Neuronal stem cell (in vitro differentiated cells): ENCODE data around the gene AIFM2.
A peak's percentile ranks its signal among the peaks of the same experiment; 100 is the strongest.

Experiments used
- DNase-seq: peaks from one replicate; pipeline ENCODE4 v3.0.0-alpha.2; 2013; ENCODE audit warnings: low spot score
- H2AFZ ChIP-seq: one replicate; pipeline ENCODE4 v1.6.1; 2013; ENCODE audit warnings: mild to moderate bottlenecking, low read length, inconsistent platforms
- H2AK5ac ChIP-seq: 2 replicates; pipeline ENCODE4 v1.6.1; 2013; ENCODE audit warnings: low read depth, mild to moderate bottlenecking, inconsistent platforms, low read length, moderate library complexity, mixed read lengths
- H2BK120ac ChIP-seq: 2 replicates; pipeline ENCODE4 v1.6.1; 2013; ENCODE audit warnings: low read depth, mild to moderate bottlenecking, inconsistent platforms, low read length, moderate library complexity, mixed read lengths
- H2BK12ac ChIP-seq: one replicate; pipeline ENCODE4 v1.6.1; 2013; ENCODE audit warnings: low read length, inconsistent platforms
- H2BK15ac ChIP-seq: 2 replicates; pipeline ENCODE4 v1.6.1; 2013; ENCODE audit warnings: mild to moderate bottlenecking, low read length, inconsistent platforms, mixed read lengths
- H2BK5ac ChIP-seq: one replicate; pipeline ENCODE4 v1.6.1; 2013; ENCODE audit warnings: inconsistent platforms, mild to moderate bottlenecking, low read length, moderate library complexity
- H3K14ac ChIP-seq: one replicate; pipeline ENCODE4 v1.6.1; 2013; ENCODE audit warnings: low read length, inconsistent platforms
- H3K18ac ChIP-seq: 2 replicates; pipeline ENCODE4 v1.6.1; 2013; ENCODE audit warnings: low read length, inconsistent platforms
- H3K23ac ChIP-seq: 2 replicates; pipeline ENCODE4 v1.6.1; 2013; ENCODE audit warnings: low read depth, mild to moderate bottlenecking, mixed read lengths, low read length, inconsistent platforms; ENCODE audit not compliant: poor library complexity
- H3K27ac ChIP-seq: replicated peaks from 3 replicates; pipeline ENCODE4 v1.5.1; 2013; ENCODE audit warnings: low read length, inconsistent platforms
- H3K27me3 ChIP-seq, 3 experiments: 2 replicates each; pipeline ENCODE4 v1.6.1; 2013; ENCODE audit warnings: low read length in 3 of 3, mild to moderate bottlenecking in 2 of 3, inconsistent platforms in 1 of 3, low read depth in 1 of 3, mixed read lengths in 1 of 3, moderate library complexity in 1 of 3; ENCODE audit not compliant: control insufficient read depth in 3 of 3, insufficient read depth in 3 of 3
- H3K36me3 ChIP-seq, 2 donors: replicated peaks in 1 of 2; 2 replicates each; pipeline ENCODE4 v1.6.1; 2013; ENCODE audit warnings: low read length in 2 of 2; ENCODE audit not compliant: control insufficient read depth in 2 of 2, insufficient read depth in 2 of 2
- H3K4ac ChIP-seq: 2 replicates; pipeline ENCODE4 v1.6.1; 2013; ENCODE audit warnings: inconsistent platforms, mild to moderate bottlenecking, low read length, moderate library complexity
- H3K4me1 ChIP-seq, 2 donors: 1 replicate in 1 of 2; 2 replicates in 1 of 2; pipeline ENCODE4 v1.6.1; 2013; ENCODE audit warnings: low read length in 2 of 2, low read depth in 1 of 2; ENCODE audit not compliant: control insufficient read depth in 2 of 2, insufficient read depth in 1 of 2
- H3K4me2 ChIP-seq: one replicate; pipeline ENCODE4 v1.6.1; 2013; ENCODE audit warnings: mild to moderate bottlenecking, low read length, inconsistent platforms; ENCODE audit not compliant: insufficient read depth, poor library complexity, severe bottlenecking
- H3K4me3 ChIP-seq, 2 donors: 2 replicates each; pipeline ENCODE4 v1.5.1; 2013; ENCODE audit warnings: low read length in 2 of 2, mild to moderate bottlenecking in 2 of 2, inconsistent platforms in 1 of 2, moderate library complexity in 1 of 2
- H3K79me1 ChIP-seq: one replicate; pipeline ENCODE4 v1.6.1; 2013; ENCODE audit warnings: low read depth, mild to moderate bottlenecking, inconsistent platforms, low read length, moderate library complexity
- H3K9ac ChIP-seq: one replicate; pipeline ENCODE4 v1.6.1; 2013; ENCODE audit warnings: mild to moderate bottlenecking, low read depth, low read length, inconsistent platforms; ENCODE audit not compliant: poor library complexity
- H3K9me3 ChIP-seq, 2 donors: replicated peaks in 1 of 2; 2 replicates each; pipeline versions ENCODE3 to v1.6.1; 2013; ENCODE audit warnings: low read length in 2 of 2, mild to moderate bottlenecking in 2 of 2, inconsistent platforms in 1 of 2, low read depth in 1 of 2, mixed read lengths in 1 of 2, moderate library complexity in 1 of 2; ENCODE audit not compliant: control insufficient read depth in 2 of 2, insufficient read depth in 1 of 2
- H4K8ac ChIP-seq: one replicate; pipeline ENCODE4 v1.6.1; 2013; ENCODE audit warnings: low read depth, mild to moderate bottlenecking, inconsistent platforms, low read length, moderate library complexity
- H4K91ac ChIP-seq: one replicate; pipeline ENCODE4 v1.6.1; 2013; ENCODE audit warnings: low read length, low read depth, mild to moderate bottlenecking, inconsistent platforms; ENCODE audit not compliant: poor library complexity
- WGBS, 2 donors: extraction: QIAGEN DNeasy Blood & Tissue Kit; methylation state at CpG; one replicate each; pipeline ENCODE4 v1.1.7; 2013; ENCODE audit warnings: missing lambda C conversion rate in 2 of 2, mixed read lengths in 1 of 2; ENCODE audit not compliant: insufficient read length in 2 of 2, insufficient replicate concordance in 1 of 2; ENCODE audit errors: extremely low coverage in 2 of 2; 5-methylcytosine and 5-hydroxymethylcytosine counted together

AIFM2 gene

GRCh38 chr10:70115948-70116682 is 16.5 kb downstream of the AIFM2 start:
- Histone ChIP-seq H2AFZ (no peak overlapping the region), H3K4ac (no peak overlapping the region), H2BK12ac (no peak overlapping the region), H3K9ac (no peak overlapping the region), H4K8ac (no peak overlapping the region), H2BK120ac (no peak overlapping the region), H3K4me1 (no peaks in the 10 kb centered on the region), H3K27me3 (no peaks in the 10 kb centered on the region), H3K18ac (peak overlapping the region; percentile 7), H3K36me3 (peaks cover 8 to 28% of the 10 kb centered on the region in 2 donors), H3K79me1 (no peaks in the 10 kb centered on the region), H3K4me2 (no peak overlapping the region), H3K27ac (no peak overlapping the region), H2BK5ac (no peak overlapping the region), H3K9me3 (no peaks in the 10 kb centered on the region), H2BK15ac (peak overlapping the region; percentile 52), H3K4me3 (no peak overlapping the region), H3K14ac (no peak overlapping the region), H2AK5ac (peak overlapping the region; percentile 83), H4K91ac (no peak overlapping the region), H3K23ac (no peak overlapping the region)
- WGBS, 2 donors, result no CpG with 5 or more reads among the region's 12 CpGs
- peak; percentile 57 for DNase-seq

DNA sequence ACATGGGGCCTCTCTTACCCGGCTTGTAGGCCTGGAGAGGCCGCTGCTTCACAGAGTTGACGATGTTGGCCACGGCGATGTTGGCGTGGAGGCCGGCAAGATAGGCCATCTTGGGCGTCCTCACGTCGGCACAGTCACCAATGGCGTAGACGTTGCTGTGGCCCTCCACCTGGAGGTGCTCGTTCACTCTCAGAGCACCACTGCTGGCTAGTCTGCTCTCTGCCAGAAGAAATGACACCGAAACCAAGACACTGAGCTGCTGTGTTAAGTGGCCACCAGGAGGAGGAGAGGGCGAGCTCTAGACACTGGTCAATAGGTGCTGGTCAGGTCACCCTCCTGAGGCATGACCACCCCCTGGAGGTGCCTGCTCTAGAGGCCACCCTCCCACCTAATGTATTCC is 17.7 kb downstream of the AIFM2 start:
- no peaks in the 10 kb centered on the region for H3K79me1 ChIP-seq
- no peak overlapping the region for H2BK120ac ChIP-seq
- peak overlapping the region; percentile 50 for H3K9ac ChIP-seq
- no peak overlapping the region for H2AFZ ChIP-seq
- no peak overlapping the region for H2BK5ac ChIP-seq
- no peak overlapping the region for H2BK12ac ChIP-seq
- H3K4me3 ChIP-seq, result no peak overlapping the region
- no peak overlapping the region for H2BK15ac ChIP-seq
- H3K4ac ChIP-seq, result no peak overlapping the region
- H4K8ac ChIP-seq, result no peak overlapping the region
- no peak overlapping the region for H4K91ac ChIP-seq
- DNase-seq, result no peak
- H3K27me3 ChIP-seq, result no peaks in the 10 kb centered on the region
- WGBS, 2 donors, result no CpG with 5 or more reads among the region's 15 CpGs
- no peaks in the 10 kb centered on the region for H3K9me3 ChIP-seq
- H2AK5ac ChIP-seq, result no peak overlapping the region
- no peak overlapping the region for H3K27ac ChIP-seq
- no peaks in the 10 kb centered on the region for H3K4me1 ChIP-seq
- no peak overlapping the region for H3K23ac ChIP-seq
- peak overlapping the region; percentile 75 for H3K14ac ChIP-seq
- H3K18ac ChIP-seq, result no peak overlapping the region
- H3K4me2 ChIP-seq, result no peak overlapping the region
- H3K36me3 ChIP-seq, result peaks cover 10 to 38% of the 10 kb centered on the region in 2 donors

DNA sequence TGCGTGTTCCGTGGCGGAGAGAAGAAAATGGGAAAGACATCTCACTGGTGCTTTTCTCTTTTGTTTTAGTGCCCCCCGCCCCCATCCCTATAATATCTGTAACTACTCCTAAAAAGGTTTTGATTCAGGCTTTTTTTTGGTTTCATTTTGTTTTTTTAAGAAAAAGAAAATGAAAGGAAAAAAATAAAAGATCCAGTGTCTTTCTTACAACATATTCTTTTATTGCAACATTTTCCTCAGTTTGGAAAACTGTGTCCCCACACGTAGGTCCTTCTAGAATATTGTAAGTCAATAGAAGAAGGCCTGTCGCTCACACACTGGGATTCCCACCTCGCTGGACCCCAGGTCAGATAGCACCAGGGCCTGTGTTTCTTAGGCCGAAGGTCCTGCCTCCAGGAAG is 20.6 kb downstream of the AIFM2 start:
- H3K9ac ChIP-seq, result no peak overlapping the region
- H3K36me3 ChIP-seq, result peaks cover 28 to 65% of the 10 kb centered on the region in 2 donors
- H4K8ac ChIP-seq, result no peak overlapping the region
- H3K79me1 ChIP-seq, result no peaks in the 10 kb centered on the region
- H3K4ac ChIP-seq, result no peak overlapping the region
- no peak overlapping the region for H3K4me2 ChIP-seq
- H2BK120ac ChIP-seq, result no peak overlapping the region
- H3K18ac ChIP-seq, result no peak overlapping the region
- no peak overlapping the region for H3K27ac ChIP-seq
- no peak overlapping the region for H2BK12ac ChIP-seq
- H2BK15ac ChIP-seq, result no peak overlapping the region
- H2BK5ac ChIP-seq, result no peak overlapping the region
- no peaks in the 10 kb centered on the region for H3K4me1 ChIP-seq
- H3K9me3 ChIP-seq, result no peaks in the 10 kb centered on the region
- no peak overlapping the region for H2AFZ ChIP-seq
- H2AK5ac ChIP-seq, result no peak overlapping the region
- no peaks in the 10 kb centered on the region for H3K27me3 ChIP-seq
- no peak overlapping the region for H3K14ac ChIP-seq
- WGBS, 2 donors, result no CpG with 5 or more reads among the region's 8 CpGs
- DNase-seq, result no peak
- H4K91ac ChIP-seq, result no peak overlapping the region
- H3K23ac ChIP-seq, result no peak overlapping the region
- H3K4me3 ChIP-seq, result no peak overlapping the region

- no peak overlapping the region for H3K14ac ChIP-seq
- no peak overlapping the region for H4K8ac ChIP-seq
- no peak overlapping the region for H3K9ac ChIP-seq
- peaks cover 28 to 71% of the 10 kb centered on the region in 2 donors for H3K36me3 ChIP-seq
- H2AFZ ChIP-seq, result no peak overlapping the region
- no peak overlapping the region for H3K4ac ChIP-seq
- no peak overlapping the region for H3K4me2 ChIP-seq
- no peak overlapping the region for H2BK12ac ChIP-seq
- DNase-seq, result no peak
- H3K79me1 ChIP-seq, result no peaks in the 10 kb centered on the region
- H2BK5ac ChIP-seq, result no peak overlapping the region
- no peak overlapping the region for H3K27ac ChIP-seq
- no peak overlapping the region for H3K18ac ChIP-seq
- no peak overlapping the region for H2BK120ac ChIP-seq
- no peak overlapping the region for H4K91ac ChIP-seq
- peaks cover 0 to 2% of the 10 kb centered on the region in 2 donors for H3K4me1 ChIP-seq
- no peak overlapping the region for H3K23ac ChIP-seq
- H3K4me3 ChIP-seq, result no peak overlapping the region
- no peaks in the 10 kb centered on the region for H3K9me3 ChIP-seq
- no peaks in the 10 kb centered on the region for H3K27me3 ChIP-seq
- H2BK15ac ChIP-seq, result no peak overlapping the region
- WGBS, 2 donors, result no CpG with 5 or more reads among the region's 22 CpGs
- H2AK5ac ChIP-seq, result no peak overlapping the region
Observed at GRCh38 chr10:70111496-70111895, 21.1 kb downstream of the AIFM2 start.
